Tibial artery (tissue), 4 donors: ENCODE results near the gene NEDD4L.

ENCODE experiments used
- DNase-seq, 2 donors: peaks; one replicate each; pipeline ENCODE4 v3.0.0-alpha.2; 2019
- H3K27ac ChIP-seq, 2 donors: fragments of 200-600 bp; sonication (generic) in 1 of 2; 1 replicate in 1 of 2; 2 replicates in 1 of 2; pipeline ENCODE4 v1.5.1; 2018 to 2019; ENCODE audit warnings: mild to moderate bottlenecking in 1 of 2
- H3K27me3 ChIP-seq, 2 donors: fragments of 200-600 bp; sonication (generic) in 1 of 2; one replicate each; pipeline versions ENCODE4 v1.5.1 to v1.6.0; 2016 to 2019
- H3K36me3 ChIP-seq, 3 donors: fragments of 200-600 bp; sonication (generic) in 2 of 3; one replicate each; pipeline ENCODE4 v1.5.1; 2016 to 2019; ENCODE audit warnings: mild to moderate bottlenecking in 2 of 3
- H3K4me1 ChIP-seq, 4 donors: fragments of 200-600 bp; sonication (generic) in 2 of 4; 1 replicate in 3 of 4; 2 replicates in 1 of 4; pipeline ENCODE4 v1.5.1; 2016 to 2019
- H3K4me3 ChIP-seq, 2 donors: fragments of 200-600 bp; sonication (generic) in 1 of 2; 1 replicate in 1 of 2; 2 replicates in 1 of 2; pipeline ENCODE4 v1.5.1; 2018 to 2019; ENCODE audit warnings: mild to moderate bottlenecking in 2 of 2
- H3K9me3 ChIP-seq, 3 donors: fragments of 200-600 bp; sonication (generic) in 1 of 3; one replicate each; pipeline ENCODE4 v1.5.1; 2016 to 2019
- CTCF ChIP-seq, 2 experiments: fragments of 200-600 bp in 1 of 2; fragments of 450-650 bp in 1 of 2; IDR thresholded peaks; one replicate each; pipeline ENCODE4 v1.5.1; 2017 to 2019; ENCODE audit warnings: antibody characterized with exemption in 2 of 2, mild to moderate bottlenecking in 1 of 2, moderate library complexity in 1 of 2
- intact Hi-C: fragments of 100-400 bp; cut with DNase I; formaldehyde crosslinking; loops from one replicate; pipeline ENCODE4 v1.15.0; 2023; ENCODE audit warnings: low total_unique reads

The NEDD4L gene

GRCh38 chr18:58367425-58368140 lies 323.6 kb downstream of the NEDD4L start:
- H3K9me3 ChIP-seq, result no peaks in the 10 kb centered on the region
- no peak for DNase-seq
- no peak for TF ChIP-seq CTCF (IDR thresholded peaks at IDR 0.05)
- peaks cover 0 to under 1% (median 0%) of the 10 kb centered on the region in 4 donors for H3K4me1 ChIP-seq
- H3K4me3 ChIP-seq, result no peak overlapping the region
- no peak overlapping the region for H3K27ac ChIP-seq
- no peaks in the 10 kb centered on the region for H3K27me3 ChIP-seq
- peaks cover 0 to 55% (median 0%) of the 10 kb centered on the region in 3 donors for H3K36me3 ChIP-seq
- intact Hi-C loops, result no loop called here

GRCh38 chr18:58369616-58370015 lies 325.6 kb downstream of the NEDD4L start:
- H3K4me1 ChIP-seq, result no peaks in the 10 kb centered on the region
- no peak overlapping the region for H3K27ac ChIP-seq
- no peaks in the 10 kb centered on the region for H3K9me3 ChIP-seq
- H3K36me3 ChIP-seq, result peaks cover 0 to 66% (median 0%) of the 10 kb centered on the region in 3 donors
- no peak for DNase-seq
- no peak overlapping the region for H3K4me3 ChIP-seq
- no peaks in the 10 kb centered on the region for H3K27me3 ChIP-seq
- intact Hi-C loops, result no loop called here
- TF ChIP-seq CTCF (IDR thresholded peaks at IDR 0.05), result no peak

- Histone ChIP-seq H3K27me3 (no peaks in the 10 kb centered on the region), H3K9me3 (no peaks in the 10 kb centered on the region), H3K36me3 (peaks cover 0 to 67% (median 0%) of the 10 kb centered on the region in 3 donors), H3K4me3 (no peak overlapping the region), H3K4me1 (no peaks in the 10 kb centered on the region), H3K27ac (no peak overlapping the region)
- no peak for DNase-seq
- no peak for TF ChIP-seq CTCF (IDR thresholded peaks at IDR 0.05)
- intact Hi-C loops, result no loop called here
Measured at GRCh38 chr18:58370038-58370580, 326.1 kb downstream of the NEDD4L start.

- peaks cover 0 to 66% (median 0%) of the 10 kb centered on the region in 3 donors for H3K36me3 ChIP-seq
- no peaks in the 10 kb centered on the region for H3K9me3 ChIP-seq
- H3K4me3 ChIP-seq, result no peak overlapping the region
- H3K4me1 ChIP-seq, result no peaks in the 10 kb centered on the region
- no peak for TF ChIP-seq CTCF (IDR thresholded peaks at IDR 0.05)
- no peaks in the 10 kb centered on the region for H3K27me3 ChIP-seq
- intact Hi-C loops, result no loop called here
- no peak for DNase-seq
- H3K27ac ChIP-seq, result no peak overlapping the region
Measured at GRCh38 chr18:58370612-58371011, 326.6 kb downstream of the NEDD4L start.

- Histone ChIP-seq H3K4me1 (no peaks in the 10 kb centered on the region), H3K9me3 (no peaks in the 10 kb centered on the region), H3K27me3 (no peaks in the 10 kb centered on the region), H3K4me3 (no peak overlapping the region), H3K36me3 (peaks cover 0 to 55% (median 0%) of the 10 kb centered on the region in 3 donors), H3K27ac (no peak overlapping the region)
- no peak for TF ChIP-seq CTCF (IDR thresholded peaks at IDR 0.05)
- intact Hi-C loops, result no loop called here
- DNase-seq, result no peak
Measured at GRCh38 chr18:58373481-58373880, 329.5 kb downstream of the NEDD4L start.
